GM19239 (cell line): ENCODE results near the gene MTMR1.
A peak's percentile ranks its signal among the peaks of the same experiment; 100 is the strongest.

Experiments used
- DNase-seq: peaks from one replicate; pipeline ENCODE4 v3.0.0; 2011; ENCODE audit warnings: low spot score; ENCODE audit not compliant: insufficient read length
- FAIRE-seq: peaks from 2 replicates; lab custom pipeline; 2011; peaks lifted over from hg19 to GRCh38; lab: Jason Lieb, UNC

MTMR1 gene

DNA sequence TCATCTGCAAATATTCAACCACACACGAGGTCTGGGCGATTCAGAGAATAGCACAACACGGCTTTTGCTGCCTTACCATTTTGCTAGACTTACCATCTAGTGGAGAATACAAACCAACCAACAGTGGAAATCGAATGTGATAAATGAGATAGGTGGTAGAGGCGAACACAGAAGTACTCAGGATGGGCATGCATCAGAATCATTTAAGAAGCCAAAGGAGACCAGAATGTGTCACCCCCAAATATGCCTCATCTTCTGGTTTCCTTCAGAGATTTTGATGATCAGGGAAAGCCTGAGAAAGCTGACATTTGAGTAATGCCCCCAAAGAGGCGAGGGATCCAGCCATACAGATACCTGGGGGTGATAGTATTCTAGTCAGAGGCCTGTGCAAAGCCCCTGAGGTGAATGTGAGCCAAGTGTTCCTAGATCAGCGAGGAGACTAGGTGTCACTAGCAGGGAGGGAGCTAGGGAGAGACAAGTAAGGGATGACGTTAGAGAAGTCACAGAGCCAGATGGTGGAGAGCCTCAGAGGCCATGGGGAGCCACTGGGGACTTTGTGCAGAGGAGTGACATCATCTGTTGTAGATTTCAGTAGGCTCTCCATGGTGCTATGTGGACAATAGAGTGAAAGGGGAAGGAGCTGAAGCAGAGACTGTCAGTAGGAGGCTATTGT is 1.7 kb downstream of the MTMR1 start:
- no peak for FAIRE-seq
- DNase-seq = no peak

DNA sequence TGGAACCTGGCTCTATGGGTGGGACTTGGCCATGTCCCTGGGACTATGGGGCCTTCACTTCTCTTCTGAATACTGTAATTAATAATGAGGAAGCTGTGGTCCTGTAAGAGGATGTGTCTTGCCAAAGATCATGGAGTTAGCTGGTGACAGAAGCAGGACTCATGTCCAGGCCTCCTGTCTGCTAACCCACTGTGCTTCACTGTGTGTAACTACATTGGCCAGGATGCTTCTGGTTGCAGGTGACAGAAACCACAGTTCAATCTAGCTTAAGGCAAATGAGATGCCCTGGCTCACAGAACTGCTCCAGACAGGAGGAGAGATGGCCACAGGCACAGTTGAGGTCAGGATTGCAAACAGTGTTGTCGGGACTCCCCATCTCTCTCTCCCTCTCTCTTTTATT is 3.1 kb downstream of the MTMR1 start:
- no peak for DNase-seq
- FAIRE-seq = no peak

DNA sequence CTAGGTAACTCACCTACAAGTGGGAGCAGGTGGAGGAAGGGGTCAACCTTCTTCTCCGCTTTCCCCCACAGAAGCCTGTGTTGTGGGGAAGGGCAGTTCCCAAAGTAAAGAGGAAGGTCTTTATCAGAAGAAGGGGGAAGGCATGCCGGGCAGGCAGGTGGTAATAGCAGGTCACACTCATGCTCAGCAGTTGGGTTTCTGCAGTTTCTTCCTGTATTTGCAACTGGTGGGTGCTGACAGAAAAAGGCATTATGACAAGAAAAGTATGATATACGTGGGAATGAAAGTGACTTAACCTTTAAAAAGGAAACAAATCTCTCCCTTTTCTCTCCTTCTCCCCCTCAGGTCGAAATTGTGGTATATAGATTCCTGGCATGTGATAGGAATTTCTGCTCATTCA is 3.7 kb downstream of the MTMR1 start:
- DNase-seq (no peak), FAIRE-seq (peak; percentile 79)

- FAIRE-seq = peak; percentile 87
- no peak for DNase-seq
Measured at GRCh38 chrX:150697641-150698040, 4.4 kb downstream of the MTMR1 start.

- no peak for FAIRE-seq
- DNase-seq = no peak
Measured at GRCh38 chrX:150698981-150699380, 5.8 kb downstream of the MTMR1 start.

DNA sequence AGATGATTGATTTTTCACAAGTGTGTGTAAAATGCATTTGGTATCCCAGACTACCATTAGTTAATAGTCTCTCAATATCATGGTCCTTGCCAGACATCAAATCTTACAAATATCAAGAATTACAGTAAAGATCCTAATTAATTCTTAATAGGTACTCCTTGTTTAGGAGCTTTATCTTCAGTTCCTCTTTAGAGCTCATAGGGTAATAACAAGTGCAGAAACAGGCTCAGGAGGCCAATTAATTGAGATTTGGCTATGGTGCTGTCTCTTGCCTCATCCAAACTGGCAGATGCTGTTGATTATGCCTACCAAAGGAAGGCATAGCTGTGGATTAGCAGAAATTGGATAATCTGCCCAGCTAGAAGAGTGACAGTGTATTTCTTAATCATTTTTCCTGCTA is 6.9 kb downstream of the MTMR1 start:
- DNase-seq (no peak), FAIRE-seq (no peak)

- FAIRE-seq = peak; percentile 86
Measured at GRCh38 chrX:150701377-150701776, 8.2 kb downstream of the MTMR1 start.

DNA sequence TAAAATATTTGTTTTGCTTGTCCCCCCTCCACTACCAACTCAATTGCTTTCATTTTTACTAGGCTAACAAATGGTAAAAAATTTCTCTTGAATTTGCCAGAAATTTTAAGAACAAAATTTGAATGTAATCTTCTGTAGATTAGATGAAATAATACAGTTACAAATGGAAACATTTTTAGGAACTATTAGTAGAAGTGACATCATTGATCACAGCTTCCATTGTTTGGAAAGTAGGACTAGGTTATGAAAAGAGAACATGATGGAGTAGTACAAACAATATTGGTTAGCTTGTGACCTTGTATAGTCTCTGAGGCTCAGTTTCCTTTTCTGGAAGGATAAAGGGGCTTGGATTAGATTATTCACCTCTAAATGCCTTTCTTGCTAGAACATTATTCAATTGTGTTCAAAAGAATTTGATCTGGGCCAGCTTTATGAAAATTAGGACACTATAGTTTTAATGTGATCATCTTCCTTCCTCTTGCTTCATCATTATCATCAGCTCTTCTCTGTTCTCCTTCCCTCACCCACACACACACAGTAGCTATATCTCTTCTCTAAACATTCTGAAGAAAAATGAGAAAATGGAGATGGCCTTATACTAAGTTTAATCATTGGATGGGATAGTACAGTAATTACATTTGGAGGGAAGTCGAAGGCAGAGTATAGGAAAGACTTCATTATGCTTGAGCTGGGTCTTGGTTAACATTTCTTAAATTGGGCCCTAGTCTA is 9.9 kb downstream of the MTMR1 start:
- FAIRE-seq = no peak
- DNase-seq = no peak

More at GRCh38 chrX:150701377-150701776, 8.2 kb downstream of the MTMR1 start:
- DNase-seq = no peak

DNA sequence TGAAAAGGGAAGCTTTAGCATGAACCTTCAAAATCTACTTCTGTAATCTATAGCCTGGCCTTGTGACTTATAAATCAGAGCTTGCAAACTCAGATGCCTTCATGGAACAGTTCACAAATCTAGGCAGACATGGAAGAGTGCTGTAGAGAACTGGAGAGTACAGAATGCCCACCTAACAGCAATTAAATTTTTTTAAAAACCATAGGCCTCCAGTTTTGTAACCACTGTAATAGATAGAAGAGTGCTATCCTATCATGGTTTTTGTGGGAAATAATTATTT is 10.4 kb downstream of the MTMR1 start:
- DNase-seq (no peak), FAIRE-seq (no peak)

DNA sequence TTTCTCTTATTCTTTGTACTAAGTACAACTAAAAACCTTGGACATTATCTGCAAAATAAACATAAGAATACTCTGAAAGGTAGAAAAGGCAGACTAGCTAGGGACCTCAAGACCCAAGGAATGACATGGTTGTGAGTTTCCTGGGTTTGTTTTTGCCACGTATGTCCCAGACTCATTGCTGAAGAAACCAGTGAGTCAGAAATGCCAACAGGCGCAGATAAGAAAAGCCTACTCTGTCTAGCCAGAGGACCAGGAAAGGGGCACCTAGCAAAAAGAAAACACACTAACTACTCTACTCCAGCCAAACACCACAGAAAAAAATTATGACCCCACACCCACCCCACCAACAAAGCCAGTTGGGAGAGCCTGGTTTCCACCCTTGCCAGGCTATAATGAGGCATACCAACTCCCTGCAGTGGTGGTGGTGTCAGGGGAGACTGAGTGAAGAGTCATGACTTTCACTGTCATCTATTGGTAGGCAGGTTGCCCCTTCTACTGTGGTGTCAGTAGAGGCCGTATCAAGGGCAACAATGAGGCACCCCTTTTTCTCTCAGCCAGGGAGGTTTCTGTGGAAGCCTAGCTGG is 10.9 kb downstream of the MTMR1 start:
- DNase-seq (no peak), FAIRE-seq (no peak)

- peak; percentile 31 for FAIRE-seq
- DNase-seq = no peak
Measured at GRCh38 chrX:150712619-150713018, 19.4 kb downstream of the MTMR1 start.

DNA sequence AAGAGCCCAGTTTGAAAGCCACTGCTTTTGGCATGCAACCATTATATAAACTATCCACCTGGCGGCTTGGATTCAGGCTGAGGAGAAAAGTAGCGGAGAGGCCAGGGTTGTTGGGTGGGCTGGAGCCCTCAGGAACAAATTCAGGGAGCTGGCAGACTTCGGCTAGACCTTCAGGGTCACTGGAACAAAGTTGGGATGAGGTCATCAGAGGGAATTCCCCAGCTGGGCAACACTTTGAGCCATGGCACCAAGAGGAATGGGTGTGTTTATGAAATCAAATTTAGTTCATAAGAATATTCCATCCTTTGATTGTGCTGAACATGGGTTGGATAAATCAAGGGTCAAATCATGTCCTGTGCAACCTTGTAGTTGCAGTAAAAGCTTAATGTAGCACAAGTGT is 22.0 kb downstream of the MTMR1 start:
- no peak for FAIRE-seq
- DNase-seq = no peak

DNA sequence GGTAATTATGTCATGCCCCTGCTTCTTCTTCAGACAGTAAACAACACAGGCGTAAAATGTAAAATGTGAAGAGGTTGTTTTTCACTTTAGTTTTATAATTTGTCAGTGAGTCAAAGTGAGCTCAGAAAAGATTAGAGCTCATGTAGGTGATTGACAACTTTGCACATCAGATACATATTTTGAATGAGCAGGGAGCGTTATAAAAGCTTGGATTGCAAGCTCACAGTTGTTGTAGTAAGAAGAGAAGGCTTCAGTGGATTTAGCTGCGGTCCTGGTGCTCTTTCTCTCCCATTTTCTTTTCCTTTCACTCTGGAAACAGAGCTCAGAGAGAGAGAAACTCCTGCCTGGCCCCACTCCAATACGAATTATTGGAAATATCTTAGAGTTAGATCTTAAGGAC is 26.4 kb downstream of the MTMR1 start:
- DNase-seq (no peak), FAIRE-seq (no peak)

- FAIRE-seq = no peak
- no peak for DNase-seq
Measured at GRCh38 chrX:150729956-150730355, 36.8 kb downstream of the MTMR1 start.

GRCh38 chrX:150730719-150731118 is 37.5 kb downstream of the MTMR1 start:
- FAIRE-seq = no peak
- no peak for DNase-seq

- no peak for DNase-seq
- FAIRE-seq = no peak
Measured at GRCh38 chrX:150731795-150732194, 38.6 kb downstream of the MTMR1 start.

- DNase-seq (no peak), FAIRE-seq (peak; percentile 93)
Measured at GRCh38 chrX:150736475-150736874, 43.3 kb downstream of the MTMR1 start.

- DNase-seq (no peak), FAIRE-seq (no peak)
Measured at GRCh38 chrX:150752124-150752523, 58.9 kb downstream of the MTMR1 start.

DNA sequence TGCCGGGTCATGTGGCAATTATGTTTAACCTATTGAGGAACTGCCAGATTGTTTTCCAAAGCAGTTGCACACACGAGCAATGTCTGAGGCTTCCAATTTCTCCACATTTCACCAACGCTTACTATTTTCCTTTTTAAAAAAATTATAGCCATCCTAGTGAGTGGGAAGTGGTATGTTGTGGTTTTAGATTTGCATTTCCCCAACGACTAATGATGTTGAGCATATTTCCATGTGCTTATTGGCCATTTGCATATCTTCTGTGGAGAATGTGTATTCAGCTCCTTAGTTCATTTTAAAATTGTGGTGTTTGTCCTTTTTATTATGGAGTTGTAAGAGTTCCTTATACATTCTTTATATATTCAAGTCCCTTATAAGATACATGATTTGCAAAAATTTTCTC is 60.2 kb downstream of the MTMR1 start:
- DNase-seq = no peak
- FAIRE-seq = no peak

DNA sequence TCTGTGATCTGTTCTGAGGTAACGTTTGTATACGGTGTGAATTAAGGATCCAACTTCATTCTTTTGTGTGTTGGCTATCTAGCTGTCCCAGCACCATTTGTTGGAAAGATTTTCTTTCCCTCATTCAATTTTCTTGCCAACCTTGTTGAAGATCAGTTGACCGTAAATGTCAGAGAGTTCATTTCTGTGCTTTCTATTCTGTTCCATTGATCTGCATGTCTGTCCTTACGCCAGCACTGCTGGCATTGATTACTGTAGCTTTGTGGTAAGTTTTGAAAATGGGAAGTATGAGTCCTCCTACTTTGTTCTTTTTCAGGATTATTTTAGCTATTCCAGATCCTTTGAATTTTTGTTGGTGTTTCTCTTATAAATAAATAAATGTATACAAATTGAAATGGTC is 60.8 kb downstream of the MTMR1 start:
- DNase-seq (no peak), FAIRE-seq (no peak)

DNA sequence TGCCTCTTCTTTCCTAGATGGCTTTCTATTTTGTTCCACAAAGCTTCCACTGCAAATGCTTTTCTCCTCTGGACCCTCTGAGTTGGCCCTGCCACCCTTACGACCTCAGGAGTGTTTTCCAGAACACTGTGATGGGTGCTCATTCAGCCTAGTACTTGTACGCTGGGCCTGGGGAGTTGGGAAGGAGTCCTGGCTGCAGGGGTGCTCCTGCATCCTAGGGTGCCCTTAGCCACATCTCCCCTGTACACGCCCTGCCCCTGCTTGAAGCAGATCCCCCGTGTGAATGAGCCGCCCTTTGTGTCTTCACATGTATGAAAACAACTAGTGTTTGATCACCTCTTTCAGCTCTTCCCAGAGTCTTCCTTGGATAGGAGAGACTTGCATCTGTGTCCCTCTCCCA is 64.2 kb downstream of the MTMR1 start:
- FAIRE-seq = no peak
- DNase-seq = no peak
